Kidney (tissue), 14 donors: ENCODE results near the gene JCHAIN. TPM values are rescaled to one million over a fixed set of nuclear protein-coding genes. Genes with fewer than 3 reads are reported as not detected.

ENCODE experiments used
- DNase-seq, 5 donors: peaks; one replicate each; pipeline ENCODE4 v3.0.0-alpha.2; 2013 to 2020
- FAIRE-seq: peaks from 2 replicates; lab custom pipeline; 2012; peaks lifted over from hg19 to GRCh38; lab: Jason Lieb, UNC
- H3K27ac ChIP-seq, 2 donors: one replicate each; pipeline ENCODE4 v1.7.0; 2013; ENCODE audit warnings: low read depth in 2 of 2, low read length in 2 of 2, inconsistent platforms in 1 of 2
- H3K27me3 ChIP-seq: one replicate; pipeline ENCODE4 v1.7.1; 2013; ENCODE audit warnings: low read length, inconsistent platforms; ENCODE audit not compliant: control insufficient read depth, insufficient read depth
- H3K36me3 ChIP-seq, 3 donors: one replicate each; pipeline versions ENCODE4 v1.7.0 to v1.7.1; 2013; ENCODE audit warnings: low read length in 3 of 3, control low read depth in 1 of 3, inconsistent platforms in 1 of 3; ENCODE audit not compliant: insufficient read depth in 3 of 3, control insufficient read depth in 2 of 3
- H3K4me1 ChIP-seq, 3 donors: one replicate each; pipeline versions ENCODE4 v1.7.0 to v1.7.1; 2013; ENCODE audit warnings: low read length in 3 of 3, inconsistent platforms in 1 of 3, low read depth in 1 of 3; ENCODE audit not compliant: control insufficient read depth in 2 of 3, insufficient read depth in 2 of 3
- H3K4me3 ChIP-seq, 3 donors: one replicate each; pipeline versions ENCODE4 v1.7.0 to v1.8.1; 2013; ENCODE audit warnings: low read length in 3 of 3, control low read depth in 1 of 3, inconsistent platforms in 1 of 3
- H3K9ac ChIP-seq, 3 donors: one replicate each; pipeline versions ENCODE4 v1.7.0 to v1.7.1; 2013; ENCODE audit warnings: low read length in 3 of 3, control low read depth in 1 of 3, inconsistent platforms in 1 of 3
- H3K9me3 ChIP-seq, 3 donors: one replicate each; pipeline versions ENCODE4 v1.7.0 to v1.7.1; 2013; ENCODE audit warnings: low read length in 3 of 3, control low read depth in 1 of 3, inconsistent platforms in 1 of 3; ENCODE audit not compliant: control insufficient read depth in 2 of 3, insufficient read depth in 1 of 3
- CTCF ChIP-seq: IDR thresholded peaks from 3 replicates; pipeline ENCODE4 v1.5.1; 2012; ENCODE audit warnings: mild to moderate bottlenecking, moderate library complexity, borderline replicate concordance; ENCODE audit not compliant: insufficient read depth; ENCODE audit errors: extremely low read depth
- intact Hi-C: fragments of 100-400 bp; cut with DNase I; formaldehyde crosslinking; loops from one replicate; pipeline ENCODE4 v1.11.1; 2022
- polyA plus RNA-seq: library from polyadenylated mRNA; stranded (reverse); fragments of 350-450 nt; fragmentation: Illumina TruSeq; extraction: RNeasy Lipid Tissue Mini Kit (QIAGEN cat#74804); gene quantifications from one replicate; pipeline ENCODE4 v1.2.3, GENCODE V29; 2014; ENCODE audit warnings: low read depth, low replicate concordance; ENCODE audit not compliant: insufficient read depth
- total RNA-seq: library from RNA; stranded (reverse); fragmentation: NEBNext Ultra II Directional; extraction: Animal tissue kit (Norgen Biotek cat#: 25700); gene quantifications from one replicate; pipeline ENCODE4 v1.2.1, GENCODE V29; 2021
- donor health status: control.
- donor health status: control.
- donor health status: control.
- donor health status: control.
- donor health status: control.
- donor health status: DM: yes; HTN: yes; CAD: no.
- donor health status: Normal renal cell carcinoma (clear cell type).

Gene JCHAIN
- total and polyA plus RNA-seq, 2 donors from 2014 or later, result 5.1 to 355 TPM

DNA sequence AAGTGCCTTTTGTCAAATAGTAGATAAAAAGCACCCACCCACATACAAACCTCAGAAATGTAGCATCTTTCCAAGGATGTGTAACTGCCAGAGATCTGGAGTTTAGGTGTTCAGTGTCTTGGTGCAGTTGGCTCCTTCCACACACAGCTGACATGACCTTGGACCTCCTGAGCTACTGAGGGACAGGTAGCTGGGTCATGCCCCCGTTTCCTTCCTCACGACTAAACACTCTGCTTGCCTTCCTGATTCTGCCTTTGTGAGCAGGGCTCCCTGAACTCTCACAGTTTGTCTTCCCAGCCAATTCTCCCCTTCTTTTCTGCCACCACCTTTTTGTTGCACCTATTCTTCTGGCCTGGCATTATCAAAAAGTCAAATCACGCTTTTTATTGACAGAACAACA, 45.3 kb upstream of the JCHAIN start:
- Histone ChIP-seq H3K36me3 (no peaks in the 10 kb centered on the region), H3K9me3 (no peaks in the 10 kb centered on the region), H3K4me3 (no peak overlapping the region), H3K27ac (peak overlapping the region in 1 of 2 donors; percentile 41), H3K9ac (no peak overlapping the region), H3K4me1 (peaks cover under 1 to 19% (median 17%) of the 10 kb centered on the region in 3 donors), H3K27me3 (no peaks in the 10 kb centered on the region)
- no peak for TF ChIP-seq CTCF
- intact Hi-C loops, result no loop called here
- DNase-seq (no peak), FAIRE-seq (no peak)

GRCh38 chr4:70709611-70710205, 43.4 kb upstream of the JCHAIN start:
- H3K4me3 ChIP-seq, result no peak overlapping the region
- FAIRE-seq (no peak), DNase-seq (no peak)
- H3K36me3 ChIP-seq, result no peaks in the 10 kb centered on the region
- no peak overlapping the region for H3K9ac ChIP-seq
- intact Hi-C loops, result no loop called here
- no peaks in the 10 kb centered on the region for H3K27me3 ChIP-seq
- no peak overlapping the region for H3K27ac ChIP-seq
- H3K4me1 ChIP-seq, result peaks cover 2 to 22% (median 17%) of the 10 kb centered on the region in 3 donors
- no peak for TF ChIP-seq CTCF
- H3K9me3 ChIP-seq, result no peaks in the 10 kb centered on the region

GRCh38 chr4:70706516-70706915, 40.2 kb upstream of the JCHAIN start:
- H3K9me3 ChIP-seq, result no peaks in the 10 kb centered on the region
- H3K9ac ChIP-seq, result peak overlapping the region; percentile 65 to 93 (median 74)
- intact Hi-C loops, result no loop called here
- FAIRE-seq (no peak), DNase-seq (no peak)
- H3K4me1 ChIP-seq, result peaks cover 2 to 11% (median 7%) of the 10 kb centered on the region in 3 donors
- peak overlapping the region; percentile 8 to 91 for H3K27ac ChIP-seq
- no peaks in the 10 kb centered on the region for H3K27me3 ChIP-seq
- TF ChIP-seq CTCF, result no peak
- no peaks in the 10 kb centered on the region for H3K36me3 ChIP-seq
- H3K4me3 ChIP-seq, result peak overlapping the region; percentile 83 to 94 (median 86)
